NT2/D1 (cell line): ENCODE measurements around the gene DDOST.

ENCODE experiments used
- SUZ12 ChIP-seq: IDR thresholded peaks from 2 replicates; pipeline ENCODE4 v1.6.1; 2011; ENCODE audit not compliant: insufficient read length, insufficient read depth; ENCODE audit errors: extremely low read depth
- YY1 ChIP-seq: IDR thresholded peaks from 2 replicates; pipeline ENCODE4 v1.6.1; 2011; ENCODE audit not compliant: insufficient read length, insufficient read depth
- ZNF274 ChIP-seq: IDR thresholded peaks from 2 replicates; pipeline ENCODE4 v1.6.1; 2011; ENCODE audit warnings: mild to moderate bottlenecking, low read depth, low read length

DNA sequence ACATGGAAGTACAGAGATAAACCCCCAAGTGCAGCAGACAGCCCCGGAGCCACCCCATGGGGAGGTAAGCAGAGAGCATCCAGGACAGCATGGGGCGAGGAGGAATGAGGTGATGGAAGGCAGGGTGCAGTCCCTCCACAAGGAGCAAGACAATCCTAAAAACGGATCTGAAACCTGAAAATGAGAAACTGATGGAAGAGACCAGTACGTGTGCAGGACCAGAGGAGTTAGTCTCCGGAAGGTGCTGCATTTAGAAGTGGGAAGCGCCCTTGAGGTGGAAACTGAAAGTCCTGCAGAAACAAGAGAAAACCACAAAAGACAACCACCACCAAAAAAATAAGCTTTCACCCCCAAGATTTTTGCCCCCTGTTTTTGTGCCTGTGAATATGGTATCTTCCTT, 17.4 kb upstream of the DDOST start:
- TF ChIP-seq ZNF274 (no peak), SUZ12 (no peak), YY1 (no peak)
